Lower lobe of right lung (tissue), 2 donors: ENCODE results near the gene DMD. TPM values are rescaled to one million over a fixed set of nuclear protein-coding genes. Genes with fewer than 3 reads are reported as not detected.

Experiments
- ATAC-seq, 2 donors: fragments of 200-7000 bp; cut with Tn5 transposase; one replicate each; pipeline ENCODE4 v1.9.1; 2020 to 2022; ENCODE audit warnings: mild to moderate bottlenecking in 2 of 2, moderate library complexity in 2 of 2
- DNase-seq: peaks from one replicate; pipeline ENCODE4 v3.0.0-alpha.2; 2020
- H3K27ac ChIP-seq: fragments of 200-600 bp; one replicate; pipeline ENCODE4 v1.8.0; 2022
- H3K27me3 ChIP-seq: fragments of 200-600 bp; one replicate; pipeline ENCODE4 v1.8.0; 2022; ENCODE audit warnings: low read depth
- H3K36me3 ChIP-seq: fragments of 200-600 bp; one replicate; pipeline ENCODE4 v1.8.0; 2022; ENCODE audit warnings: mild to moderate bottlenecking
- H3K4me1 ChIP-seq: fragments of 200-600 bp; one replicate; pipeline ENCODE4 v1.8.0; 2022
- H3K4me3 ChIP-seq: fragments of 200-600 bp; one replicate; pipeline ENCODE4 v1.8.0; 2022; ENCODE audit warnings: mild to moderate bottlenecking
- H3K9me3 ChIP-seq: fragments of 200-600 bp; one replicate; pipeline ENCODE4 v1.8.0; 2022
- CTCF ChIP-seq: fragments of 200-600 bp; IDR thresholded peaks from one replicate; pipeline ENCODE4 v1.8.0; 2022; ENCODE audit warnings: antibody characterized with exemption, mild to moderate bottlenecking
- intact Hi-C: fragments of 100-400 bp; cut with DNase I; formaldehyde crosslinking; loops from one replicate; pipeline ENCODE4 v1.11.0; 2022
- total RNA-seq: library from RNA; stranded (reverse); fragmentation: NEBNext Ultra II Directional; extraction: Animal tissue kit (Norgen Biotek cat#: 25700); gene quantifications from one replicate; pipeline ENCODE4 v1.2.1, GENCODE V29; 2021
- donor health status: DM: no; HTN: yes; CAD: no; lungs with severe emphysema.

Gene DMD
- total RNA-seq, 1 donor from 2014 or later: 29.4 TPM

- Histone ChIP-seq H3K4me3 (no peak overlapping the region), H3K27me3 (no peaks in the 10 kb centered on the region), H3K9me3 (no peaks in the 10 kb centered on the region), H3K36me3 (no peaks in the 10 kb centered on the region), H3K27ac (no peak overlapping the region), H3K4me1 (no peaks in the 10 kb centered on the region)
- DNase-seq: no peak
- no peak for ATAC-seq
- TF ChIP-seq CTCF: no peak
- intact Hi-C loops: no loop called here
Observed at GRCh38 chrX:31702222-31702621, 1509.1 kb downstream of the DMD start.

GRCh38 chrX:31697294-31697916 is 1513.9 kb downstream of the DMD start:
- no peaks in the 10 kb centered on the region for H3K36me3 ChIP-seq
- H3K4me3 ChIP-seq: no peak overlapping the region
- no peaks in the 10 kb centered on the region for H3K27me3 ChIP-seq
- TF ChIP-seq CTCF: no peak
- no peaks in the 10 kb centered on the region for H3K4me1 ChIP-seq
- no peak for DNase-seq
- no peak overlapping the region for H3K27ac ChIP-seq
- intact Hi-C loops: no loop called here
- H3K9me3 ChIP-seq: no peaks in the 10 kb centered on the region
- no peak for ATAC-seq

GRCh38 chrX:31679861-31680260 is 1531.5 kb downstream of the DMD start:
- ATAC-seq: no peak
- TF ChIP-seq CTCF: no peak
- no peaks in the 10 kb centered on the region for H3K9me3 ChIP-seq
- no peak overlapping the region for H3K27ac ChIP-seq
- no peak overlapping the region for H3K4me3 ChIP-seq
- intact Hi-C loops: no loop called here
- no peaks in the 10 kb centered on the region for H3K36me3 ChIP-seq
- no peaks in the 10 kb centered on the region for H3K27me3 ChIP-seq
- no peaks in the 10 kb centered on the region for H3K4me1 ChIP-seq
- DNase-seq: no peak

GRCh38 chrX:31670245-31670644 is 1541.1 kb downstream of the DMD start:
- Histone ChIP-seq H3K4me1 (no peaks in the 10 kb centered on the region), H3K27ac (no peak overlapping the region), H3K4me3 (no peak overlapping the region), H3K9me3 (no peaks in the 10 kb centered on the region), H3K27me3 (no peaks in the 10 kb centered on the region), H3K36me3 (no peaks in the 10 kb centered on the region)
- intact Hi-C loops: no loop called here
- TF ChIP-seq CTCF: no peak
- ATAC-seq (no peak), DNase-seq (no peak)

GRCh38 chrX:31665454-31665853 is 1545.9 kb downstream of the DMD start:
- intact Hi-C loops: no loop called here
- DNase-seq: no peak
- no peak overlapping the region for H3K27ac ChIP-seq
- H3K4me1 ChIP-seq: no peaks in the 10 kb centered on the region
- H3K4me3 ChIP-seq: no peak overlapping the region
- H3K36me3 ChIP-seq: no peaks in the 10 kb centered on the region
- no peaks in the 10 kb centered on the region for H3K27me3 ChIP-seq
- TF ChIP-seq CTCF: no peak
- no peak for ATAC-seq
- H3K9me3 ChIP-seq: no peaks in the 10 kb centered on the region
